NCI-H748 (cell line): ENCODE results near the gene PHF2.

Experiments used
- DNase-seq: peaks from one replicate; lab custom pipeline; 2025; ENCODE audit not compliant: unreplicated experiment; lab: John Stamatoyannopoulos, UW

Gene PHF2

GRCh38 chr9:93649610-93650261 lies 73.4 kb downstream of the PHF2 start:
- DNase-seq: no peak

- no peak for DNase-seq
Measured at GRCh38 chr9:93650448-93650847, 74.1 kb downstream of the PHF2 start.

GRCh38 chr9:93651521-93651950 lies 75.2 kb downstream of the PHF2 start:
- DNase-seq: no peak

GRCh38 chr9:93652604-93653592 lies 76.5 kb downstream of the PHF2 start:
- no peak for DNase-seq

- no peak for DNase-seq
Measured at GRCh38 chr9:93653760-93654159, 77.4 kb downstream of the PHF2 start.

- no peak for DNase-seq
Measured at GRCh38 chr9:93654351-93654961, 78.1 kb downstream of the PHF2 start.

GRCh38 chr9:93655621-93656425 lies 79.4 kb downstream of the PHF2 start:
- DNase-seq: no peak

GRCh38 chr9:93656426-93657239 lies 80.2 kb downstream of the PHF2 start:
- no peak for DNase-seq

GRCh38 chr9:93657331-93658111 lies 81.1 kb downstream of the PHF2 start:
- no peak for DNase-seq

GRCh38 chr9:93658184-93658925 lies 82.0 kb downstream of the PHF2 start:
- no peak for DNase-seq

GRCh38 chr9:93659044-93659836 lies 82.9 kb downstream of the PHF2 start:
- DNase-seq: no peak

- no peak for DNase-seq
Measured at GRCh38 chr9:93659837-93660177, 83.4 kb downstream of the PHF2 start.

GRCh38 chr9:93660352-93661046 lies 84.1 kb downstream of the PHF2 start:
- no peak for DNase-seq

- no peak for DNase-seq
Measured at GRCh38 chr9:93661591-93661990, 85.2 kb downstream of the PHF2 start.

- DNase-seq: no peak
Measured at GRCh38 chr9:93662016-93662638, 85.7 kb downstream of the PHF2 start.

GRCh38 chr9:93662952-93663572 lies 86.7 kb downstream of the PHF2 start:
- no peak for DNase-seq
